Measurements from ENCODE around the gene MDFIC. TPM values are rescaled to one million over a fixed set of nuclear protein-coding genes. Genes with fewer than 3 reads are reported as not detected.

MDFIC gene
- total RNA-seq, 1 experiment from 2014 or later: 7.3 TPM

DNA sequence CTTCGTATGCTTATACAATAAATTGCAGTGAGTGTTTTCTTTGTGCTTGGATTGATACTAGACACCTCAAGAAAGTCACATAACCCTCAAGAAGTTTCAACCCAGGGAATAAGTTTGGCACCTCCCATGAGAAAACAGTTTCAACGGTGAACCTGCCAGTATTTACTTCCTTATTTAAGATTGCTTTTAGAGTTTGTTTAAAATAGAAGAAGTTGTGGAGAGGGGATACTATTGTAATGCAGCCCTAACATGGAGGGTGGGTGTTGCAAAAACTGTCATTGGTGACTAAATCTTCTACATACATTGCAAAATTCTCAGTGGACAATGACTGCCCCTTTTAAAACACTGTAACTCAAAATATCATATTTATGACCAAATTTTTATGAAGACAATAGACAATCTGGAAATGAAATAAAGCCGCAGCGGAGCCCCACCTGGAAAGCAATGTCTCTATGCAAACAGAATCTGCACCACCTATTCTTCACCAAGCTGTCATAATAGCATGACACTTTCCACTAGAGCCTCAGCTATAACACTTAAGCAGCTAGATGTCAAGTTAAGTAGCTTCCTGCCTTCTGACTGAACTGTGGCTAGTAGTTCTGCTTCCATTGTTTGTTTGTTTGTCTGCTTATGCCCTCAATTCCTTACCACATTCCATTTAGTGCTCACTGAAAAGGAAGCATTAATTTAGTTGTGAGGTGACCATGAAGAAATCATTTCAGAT is 98.2 kb downstream of the MDFIC start:
- TF ChIP-seq, protein P1, sequence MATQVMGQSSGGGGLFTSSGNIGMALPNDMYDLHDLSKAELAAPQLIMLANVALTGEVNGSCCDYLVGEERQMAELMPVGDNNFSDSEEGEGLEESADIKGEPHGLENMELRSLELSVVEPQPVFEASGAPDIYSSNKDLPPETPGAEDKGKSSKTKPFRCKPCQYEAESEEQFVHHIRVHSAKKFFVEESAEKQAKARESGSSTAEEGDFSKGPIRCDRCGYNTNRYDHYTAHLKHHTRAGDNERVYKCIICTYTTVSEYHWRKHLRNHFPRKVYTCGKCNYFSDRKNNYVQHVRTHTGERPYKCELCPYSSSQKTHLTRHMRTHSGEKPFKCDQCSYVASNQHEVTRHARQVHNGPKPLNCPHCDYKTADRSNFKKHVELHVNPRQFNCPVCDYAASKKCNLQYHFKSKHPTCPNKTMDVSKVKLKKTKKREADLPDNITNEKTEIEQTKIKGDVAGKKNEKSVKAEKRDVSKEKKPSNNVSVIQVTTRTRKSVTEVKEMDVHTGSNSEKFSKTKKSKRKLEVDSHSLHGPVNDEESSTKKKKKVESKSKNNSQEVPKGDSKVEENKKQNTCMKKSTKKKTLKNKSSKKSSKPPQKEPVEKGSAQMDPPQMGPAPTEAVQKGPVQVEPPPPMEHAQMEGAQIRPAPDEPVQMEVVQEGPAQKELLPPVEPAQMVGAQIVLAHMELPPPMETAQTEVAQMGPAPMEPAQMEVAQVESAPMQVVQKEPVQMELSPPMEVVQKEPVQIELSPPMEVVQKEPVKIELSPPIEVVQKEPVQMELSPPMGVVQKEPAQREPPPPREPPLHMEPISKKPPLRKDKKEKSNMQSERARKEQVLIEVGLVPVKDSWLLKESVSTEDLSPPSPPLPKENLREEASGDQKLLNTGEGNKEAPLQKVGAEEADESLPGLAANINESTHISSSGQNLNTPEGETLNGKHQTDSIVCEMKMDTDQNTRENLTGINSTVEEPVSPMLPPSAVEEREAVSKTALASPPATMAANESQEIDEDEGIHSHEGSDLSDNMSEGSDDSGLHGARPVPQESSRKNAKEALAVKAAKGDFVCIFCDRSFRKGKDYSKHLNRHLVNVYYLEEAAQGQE (IDR thresholded peaks at IDR 0.05; ENCODE audit: insufficient read depth in 1 of 2, low read depth in 2 of 2, low read length in 1 of 2): no peak
- TF ChIP-seq, protein P2, sequence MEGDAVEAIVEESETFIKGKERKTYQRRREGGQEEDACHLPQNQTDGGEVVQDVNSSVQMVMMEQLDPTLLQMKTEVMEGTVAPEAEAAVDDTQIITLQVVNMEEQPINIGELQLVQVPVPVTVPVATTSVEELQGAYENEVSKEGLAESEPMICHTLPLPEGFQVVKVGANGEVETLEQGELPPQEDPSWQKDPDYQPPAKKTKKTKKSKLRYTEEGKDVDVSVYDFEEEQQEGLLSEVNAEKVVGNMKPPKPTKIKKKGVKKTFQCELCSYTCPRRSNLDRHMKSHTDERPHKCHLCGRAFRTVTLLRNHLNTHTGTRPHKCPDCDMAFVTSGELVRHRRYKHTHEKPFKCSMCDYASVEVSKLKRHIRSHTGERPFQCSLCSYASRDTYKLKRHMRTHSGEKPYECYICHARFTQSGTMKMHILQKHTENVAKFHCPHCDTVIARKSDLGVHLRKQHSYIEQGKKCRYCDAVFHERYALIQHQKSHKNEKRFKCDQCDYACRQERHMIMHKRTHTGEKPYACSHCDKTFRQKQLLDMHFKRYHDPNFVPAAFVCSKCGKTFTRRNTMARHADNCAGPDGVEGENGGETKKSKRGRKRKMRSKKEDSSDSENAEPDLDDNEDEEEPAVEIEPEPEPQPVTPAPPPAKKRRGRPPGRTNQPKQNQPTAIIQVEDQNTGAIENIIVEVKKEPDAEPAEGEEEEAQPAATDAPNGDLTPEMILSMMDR (IDR thresholded peaks at IDR 0.05): no peak
- TF ChIP-seq POLR2AphosphoS5 (IDR thresholded peaks at IDR 0.05; ENCODE audit: low read depth, low read length): no peak
- no peak for TF ChIP-seq TCF7L2 (IDR thresholded peaks at IDR 0.05; ENCODE audit: low read depth, low read length)
- no peak for TF ChIP-seq SIN3A (IDR thresholded peaks at IDR 0.05; ENCODE audit: borderline replicate concordance, insufficient read depth, low read depth, low read length)
- Histone ChIP-seq H3K27ac (ENCODE audit: low read length) (no peak overlapping the region), H3K4me1 (ENCODE audit: control insufficient read depth, insufficient read depth, low read length) (no peaks in the 10 kb centered on the region), H3K27me3 (ENCODE audit: control insufficient read depth, insufficient read depth, low read length) (no peaks in the 10 kb centered on the region), H3K9me3 (ENCODE audit: control insufficient read depth, insufficient read depth, low read depth, low read length) (no peaks in the 10 kb centered on the region), H3K4me3 (ENCODE audit: low read depth in 2 of 2, low read length in 2 of 2) (no peak overlapping the region), H3K36me3 (ENCODE audit: control insufficient read depth, insufficient read depth, low read length) (no peaks in the 10 kb centered on the region)
- CTCF ChIA-PET: no interaction called here
- DNase-seq (ENCODE audit: low read depth, low spot score) (no peak), ATAC-seq (no peak)
- in situ Hi-C loops (cut with HindIII; ENCODE audit: low pct_unique_long_range_greater_than_20kb, low sequenced_read_pairs): no loop called here
- no TSS peak for BruUV-seq (replicated peaks)
- POLR2A ChIA-PET: no interaction called here
- intact Hi-C loops (cut with micrococcal nuclease; ENCODE audit: unreplicated experiment): no loop called here

DNA sequence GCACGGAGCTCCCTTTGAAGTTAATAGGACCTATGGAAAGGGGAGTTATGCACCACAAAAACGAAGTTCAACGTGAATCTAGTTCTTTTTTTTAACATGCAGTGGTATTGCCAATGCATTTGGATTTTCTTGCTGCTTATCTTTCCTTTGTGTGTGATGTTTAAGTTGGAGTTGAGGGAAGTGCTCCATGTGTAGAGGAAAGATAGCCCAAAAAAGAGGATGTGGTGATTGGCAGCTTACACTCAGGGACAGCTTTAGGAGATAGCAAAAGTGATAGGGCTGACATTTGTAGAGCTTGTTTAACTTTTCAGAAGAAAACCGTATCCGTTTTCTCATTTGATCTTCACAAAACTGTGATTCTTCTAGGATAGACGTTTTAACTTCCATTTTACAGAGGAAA is 101.3 kb downstream of the MDFIC start:
- H3K9me3 ChIP-seq (ENCODE audit: control insufficient read depth, insufficient read depth, low read depth, low read length): no peaks in the 10 kb centered on the region
- no peak overlapping the region for H3K27ac ChIP-seq (ENCODE audit: low read length)
- CTCF ChIA-PET: no interaction called here
- ATAC-seq: no peak
- no peaks in the 10 kb centered on the region for H3K27me3 ChIP-seq (ENCODE audit: control insufficient read depth, insufficient read depth, low read length)
- no TSS peak for BruUV-seq (replicated peaks)
- no peak overlapping the region for H3K4me3 ChIP-seq (ENCODE audit: low read depth in 2 of 2, low read length in 2 of 2)
- in situ Hi-C loops (cut with HindIII; ENCODE audit: low pct_unique_long_range_greater_than_20kb, low sequenced_read_pairs) (no loop called here), intact Hi-C loops (cut with micrococcal nuclease; ENCODE audit: unreplicated experiment) (no loop called here)
- no peaks in the 10 kb centered on the region for H3K36me3 ChIP-seq (ENCODE audit: control insufficient read depth, insufficient read depth, low read length)
- DNase-seq (ENCODE audit: low read depth, low spot score): no peak
- no peaks in the 10 kb centered on the region for H3K4me1 ChIP-seq (ENCODE audit: control insufficient read depth, insufficient read depth, low read length)
- POLR2A ChIA-PET: no interaction called here
- TF ChIP-seq, protein P2 (IDR thresholded peaks at IDR 0.05): no peak
- no peak for TF ChIP-seq POLR2AphosphoS5 (IDR thresholded peaks at IDR 0.05; ENCODE audit: low read depth, low read length)
- TF ChIP-seq, protein P1 (IDR thresholded peaks at IDR 0.05; ENCODE audit: insufficient read depth in 1 of 2, low read depth in 2 of 2, low read length in 1 of 2): no peak
- TF ChIP-seq TCF7L2 (IDR thresholded peaks at IDR 0.05; ENCODE audit: low read depth, low read length): no peak
- no peak for TF ChIP-seq SIN3A (IDR thresholded peaks at IDR 0.05; ENCODE audit: borderline replicate concordance, insufficient read depth, low read depth, low read length)
